ENCODE measurements around the gene MALRD1. TPM values are rescaled to one million over a fixed set of nuclear protein-coding genes. Genes with fewer than 3 reads are reported as not detected.
A peak's percentile ranks its signal among the peaks of the same experiment; 100 is the strongest.

MALRD1 gene
- under 1 TPM in 4 of 6 experiments, not detected in 2; 0.29 to 0.49 (median 0.34) TPM for total RNA-seq
- long read RNA-seq, result 0 reads

DNA sequence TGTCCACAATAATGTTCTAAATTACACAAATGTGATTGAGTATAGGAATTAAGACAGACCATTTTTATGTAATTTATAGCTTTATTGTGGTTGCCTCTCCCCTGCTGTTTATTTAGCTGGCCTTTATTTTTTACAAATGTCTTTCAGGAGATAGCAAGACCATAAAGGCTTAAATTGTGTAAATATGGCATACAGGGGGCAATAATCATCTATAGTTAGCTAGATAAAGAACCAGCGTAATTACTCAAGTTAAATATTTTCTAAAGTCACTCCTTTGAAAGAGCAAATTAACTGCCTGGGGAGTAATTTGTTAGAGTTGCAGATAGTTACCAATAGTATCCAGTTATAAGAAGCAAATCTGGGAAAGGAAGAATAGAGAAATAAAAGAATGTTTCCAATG lies at the start of gene MALRD1:
Gene MALRD1, plus strand, starts transcription at position 313 of the 400 bp plus-strand sequence. CDS start 138 bp downstream, outside the sequence.
- ATAC-seq, result no peak
- H3K36me3 ChIP-seq, result no peaks in the 10 kb centered on the region
- TF ChIP-seq POLR2A (IDR thresholded peaks at IDR 0.05), result no peak
- TF ChIP-seq, protein P1, sequence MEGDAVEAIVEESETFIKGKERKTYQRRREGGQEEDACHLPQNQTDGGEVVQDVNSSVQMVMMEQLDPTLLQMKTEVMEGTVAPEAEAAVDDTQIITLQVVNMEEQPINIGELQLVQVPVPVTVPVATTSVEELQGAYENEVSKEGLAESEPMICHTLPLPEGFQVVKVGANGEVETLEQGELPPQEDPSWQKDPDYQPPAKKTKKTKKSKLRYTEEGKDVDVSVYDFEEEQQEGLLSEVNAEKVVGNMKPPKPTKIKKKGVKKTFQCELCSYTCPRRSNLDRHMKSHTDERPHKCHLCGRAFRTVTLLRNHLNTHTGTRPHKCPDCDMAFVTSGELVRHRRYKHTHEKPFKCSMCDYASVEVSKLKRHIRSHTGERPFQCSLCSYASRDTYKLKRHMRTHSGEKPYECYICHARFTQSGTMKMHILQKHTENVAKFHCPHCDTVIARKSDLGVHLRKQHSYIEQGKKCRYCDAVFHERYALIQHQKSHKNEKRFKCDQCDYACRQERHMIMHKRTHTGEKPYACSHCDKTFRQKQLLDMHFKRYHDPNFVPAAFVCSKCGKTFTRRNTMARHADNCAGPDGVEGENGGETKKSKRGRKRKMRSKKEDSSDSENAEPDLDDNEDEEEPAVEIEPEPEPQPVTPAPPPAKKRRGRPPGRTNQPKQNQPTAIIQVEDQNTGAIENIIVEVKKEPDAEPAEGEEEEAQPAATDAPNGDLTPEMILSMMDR (IDR thresholded peaks at IDR 0.05), result no peak
- intact Hi-C loops (cut with DNase I), result no loop called here
- no peak within 1 kb of the TSS for H3K4me3 ChIP-seq
- H3K9me3 ChIP-seq, result no peaks in the 10 kb centered on the region
- DNase-seq, result no peak
- no peaks in the 10 kb centered on the region for H3K4me1 ChIP-seq
- WGBS (ENCODE audit: insufficient coverage, low coverage, low lambda C conversion rate, missing lambda C conversion rate), result 56% methylated on average over 1 of the region's 1 CpG
- H3K27me3 ChIP-seq, result no peaks in the 10 kb centered on the region
- H3K27ac ChIP-seq, result no peak within 1 kb of the TSS

DNA sequence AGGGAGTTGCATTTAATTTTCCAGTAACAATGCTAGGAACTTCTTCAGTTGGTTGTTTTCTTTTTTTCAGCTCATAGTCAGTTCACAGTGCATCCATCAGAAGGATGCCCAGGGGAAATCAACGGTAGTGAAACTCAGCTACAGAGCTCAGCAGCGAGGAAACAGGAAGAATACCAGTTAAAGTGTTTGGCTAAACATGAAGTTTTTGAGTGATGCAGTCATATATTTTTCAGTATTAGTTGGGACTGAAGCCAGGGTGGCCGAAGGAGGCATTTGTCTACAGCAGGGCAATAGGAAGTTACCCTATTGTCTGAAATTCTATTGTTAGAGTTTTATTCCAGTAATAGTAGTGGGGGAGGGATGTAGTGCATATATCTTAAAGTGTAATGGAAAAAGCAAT lies 45.3 kb upstream of the MALRD1 start:
- Histone ChIP-seq H3K36me3 (no peaks in the 10 kb centered on the region), H3K9me3 (no peaks in the 10 kb centered on the region), H3K4me1 (no peaks in the 10 kb centered on the region), H3K4me3 (no peak overlapping the region), H3K27me3 (no peaks in the 10 kb centered on the region), H3K27ac (no peak overlapping the region)
- intact Hi-C loops (cut with DNase I), result no loop called here
- peak in 3 of 4 donors; percentile 47 to 73 (median 54) for ATAC-seq
- no peak for DNase-seq
- 27% methylated on average over 3 of the region's 3 CpGs for WGBS (ENCODE audit: insufficient coverage, low coverage, low lambda C conversion rate, missing lambda C conversion rate)
- TF ChIP-seq POLR2A (IDR thresholded peaks at IDR 0.05), result no peak
- TF ChIP-seq, protein P1 (IDR thresholded peaks at IDR 0.05), result no peak

DNA sequence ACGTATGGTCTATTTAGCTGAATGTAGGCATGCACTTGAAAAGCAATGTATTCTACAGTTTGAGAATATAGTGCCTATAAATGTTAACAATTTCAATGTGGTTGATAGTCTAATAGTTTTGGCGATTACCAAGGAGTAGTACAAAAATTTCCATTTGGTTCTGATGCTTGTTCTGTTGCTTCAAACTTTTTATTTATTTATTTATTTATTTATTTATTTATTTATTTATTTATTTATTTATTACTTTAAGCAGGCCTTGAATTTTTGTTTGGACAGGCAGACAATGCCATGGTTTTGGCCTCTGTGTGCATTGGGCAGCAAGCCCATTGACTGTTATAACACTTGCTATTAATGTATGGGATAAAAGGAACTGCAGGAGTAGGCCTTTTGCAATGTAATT lies 36.5 kb upstream of the MALRD1 start:
- Histone ChIP-seq H3K27me3 (no peaks in the 10 kb centered on the region), H3K36me3 (no peaks in the 10 kb centered on the region), H3K9me3 (no peaks in the 10 kb centered on the region), H3K27ac (no peak overlapping the region), H3K4me1 (no peaks in the 10 kb centered on the region), H3K4me3 (no peak overlapping the region)
- intact Hi-C loops (cut with DNase I), result no loop called here
- ATAC-seq, result no peak
- no peak for DNase-seq
- TF ChIP-seq, protein P1 (IDR thresholded peaks at IDR 0.05), result no peak
- no peak for TF ChIP-seq POLR2A (IDR thresholded peaks at IDR 0.05)
- 53% methylated on average over 2 of the region's 2 CpGs for WGBS (ENCODE audit: insufficient coverage, low coverage, low lambda C conversion rate, missing lambda C conversion rate)

DNA sequence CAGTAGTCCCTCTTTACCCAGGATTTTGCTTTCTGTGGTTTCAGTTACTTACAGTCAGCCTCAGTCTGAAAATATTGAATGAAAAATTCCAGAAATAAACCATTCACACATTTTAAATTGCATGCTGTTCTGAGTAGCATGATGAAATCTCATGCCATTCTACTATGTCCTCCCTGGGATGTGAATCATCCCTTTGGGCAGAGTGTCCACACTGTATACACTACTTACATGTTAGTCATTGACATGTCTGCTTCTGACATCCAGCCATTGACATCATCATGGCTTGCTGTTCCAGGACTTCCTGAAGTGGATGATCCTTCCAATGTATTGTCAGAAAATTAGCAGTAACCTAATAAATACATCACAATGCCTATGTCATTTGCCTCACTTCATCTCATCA lies 34.6 kb upstream of the MALRD1 start:
- Histone ChIP-seq H3K36me3 (no peaks in the 10 kb centered on the region), H3K4me3 (no peak overlapping the region), H3K27me3 (no peaks in the 10 kb centered on the region), H3K9me3 (no peaks in the 10 kb centered on the region), H3K27ac (no peak overlapping the region), H3K4me1 (no peaks in the 10 kb centered on the region)
- DNase-seq, result no peak
- intact Hi-C loops (cut with DNase I), result no loop called here
- ATAC-seq, result no peak
- TF ChIP-seq, protein P1 (IDR thresholded peaks at IDR 0.05), result no peak
- no peak for TF ChIP-seq POLR2A (IDR thresholded peaks at IDR 0.05)

DNA sequence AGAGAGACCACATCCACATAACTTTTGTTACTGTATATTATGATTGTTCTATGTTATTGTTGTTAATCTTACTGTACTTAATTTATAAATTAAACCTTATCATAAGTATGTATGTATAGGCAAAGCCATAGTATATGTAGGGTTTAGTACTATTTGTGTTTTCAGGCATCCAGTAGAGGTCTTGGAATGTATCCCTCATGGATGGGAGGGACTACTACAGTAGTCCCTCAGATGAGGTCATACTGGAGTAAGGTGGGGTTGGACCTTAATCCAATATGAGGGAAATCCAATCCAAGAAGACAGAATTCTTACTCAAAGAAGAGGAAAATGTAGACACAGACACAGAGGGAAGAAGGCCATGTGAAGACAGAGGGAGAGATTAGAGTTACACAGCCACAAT lies 34.1 kb upstream of the MALRD1 start:
- Histone ChIP-seq H3K27ac (no peak overlapping the region), H3K4me3 (no peak overlapping the region), H3K4me1 (no peaks in the 10 kb centered on the region), H3K27me3 (no peaks in the 10 kb centered on the region), H3K36me3 (no peaks in the 10 kb centered on the region), H3K9me3 (no peaks in the 10 kb centered on the region)
- TF ChIP-seq, protein P1 (IDR thresholded peaks at IDR 0.05), result no peak
- TF ChIP-seq POLR2A (IDR thresholded peaks at IDR 0.05), result no peak
- ATAC-seq (no peak), DNase-seq (no peak)
- intact Hi-C loops (cut with DNase I), result no loop called here

All from right lobe of liver (tissue), 6 donors.